ENCODE measurements around the gene ZNF107. TPM values are rescaled to one million over a fixed set of nuclear protein-coding genes. Genes with fewer than 3 reads are reported as not detected.

Gene ZNF107
- total and polyA plus RNA-seq, 2 donors (not counting 1 experiment from before 2014, with no cell fraction given): 1.6 to 1.7 TPM

DNA sequence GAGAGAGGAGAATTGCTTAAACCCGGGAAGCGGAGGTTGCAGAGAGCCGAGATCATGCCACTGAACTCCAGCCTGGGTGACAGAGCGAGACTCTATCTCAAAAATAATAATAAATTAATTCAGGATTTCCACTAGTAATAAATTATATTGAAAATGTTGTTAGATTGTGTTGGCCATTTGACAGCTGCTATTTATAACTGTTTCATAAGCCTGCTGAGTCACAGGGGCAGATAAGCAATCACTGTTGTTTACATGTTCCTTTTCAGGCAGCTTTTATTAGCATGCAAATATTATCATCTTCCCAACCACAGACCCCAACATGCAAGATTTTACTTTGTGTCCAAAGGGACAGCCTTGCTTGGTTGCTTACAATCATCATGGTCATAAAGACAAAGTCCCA is 78.7 kb downstream of the ZNF107 start:
- Histone ChIP-seq H3K4me1 (ENCODE audit: control insufficient read depth, extremely low read depth, insufficient read depth, low read length) (no peaks in the 10 kb centered on the region), H3K27ac (ENCODE audit: insufficient read depth, low read length) (no peak overlapping the region), H3K79me2 (ENCODE audit: control insufficient read depth, insufficient read depth, low read length) (no peaks in the 10 kb centered on the region), H4K20me1 (ENCODE audit: control insufficient read depth, extremely low read depth, insufficient read depth, low read length) (no peaks in the 10 kb centered on the region), H2AFZ (ENCODE audit: low read length) (no peak overlapping the region), H3K4me2 (ENCODE audit: extremely low read depth, insufficient read depth, low read length) (no peak overlapping the region), H3K9ac (ENCODE audit: insufficient read depth, low read length) (no peak overlapping the region), H3K9me3 (ENCODE audit: control insufficient read depth, insufficient read depth, low read depth, low read length) (no peaks in the 10 kb centered on the region), H3K4me3 (replicated peaks in 1 of 4; ENCODE audit: control extremely low read depth in 1 of 4, insufficient read depth in 1 of 4, low read depth in 3 of 4, low read length in 4 of 4) (no peak overlapping the region), H3K27me3 (ENCODE audit: control insufficient read depth, insufficient read depth, low read length) (no peaks in the 10 kb centered on the region), H3K36me3 (ENCODE audit: control insufficient read depth, insufficient read depth, low read length) (no peaks in the 10 kb centered on the region)
- DNase-seq (ENCODE audit: low read depth in 2 of 2): no peak
- TF ChIP-seq, protein P1, sequence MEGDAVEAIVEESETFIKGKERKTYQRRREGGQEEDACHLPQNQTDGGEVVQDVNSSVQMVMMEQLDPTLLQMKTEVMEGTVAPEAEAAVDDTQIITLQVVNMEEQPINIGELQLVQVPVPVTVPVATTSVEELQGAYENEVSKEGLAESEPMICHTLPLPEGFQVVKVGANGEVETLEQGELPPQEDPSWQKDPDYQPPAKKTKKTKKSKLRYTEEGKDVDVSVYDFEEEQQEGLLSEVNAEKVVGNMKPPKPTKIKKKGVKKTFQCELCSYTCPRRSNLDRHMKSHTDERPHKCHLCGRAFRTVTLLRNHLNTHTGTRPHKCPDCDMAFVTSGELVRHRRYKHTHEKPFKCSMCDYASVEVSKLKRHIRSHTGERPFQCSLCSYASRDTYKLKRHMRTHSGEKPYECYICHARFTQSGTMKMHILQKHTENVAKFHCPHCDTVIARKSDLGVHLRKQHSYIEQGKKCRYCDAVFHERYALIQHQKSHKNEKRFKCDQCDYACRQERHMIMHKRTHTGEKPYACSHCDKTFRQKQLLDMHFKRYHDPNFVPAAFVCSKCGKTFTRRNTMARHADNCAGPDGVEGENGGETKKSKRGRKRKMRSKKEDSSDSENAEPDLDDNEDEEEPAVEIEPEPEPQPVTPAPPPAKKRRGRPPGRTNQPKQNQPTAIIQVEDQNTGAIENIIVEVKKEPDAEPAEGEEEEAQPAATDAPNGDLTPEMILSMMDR (conservative IDR thresholded peaks at IDR 0.05 in 1 of 2, IDR thresholded peaks at IDR 0.05 in 1 of 2; ENCODE audit: low read depth in 1 of 2, low read length in 2 of 2): no peak

DNA sequence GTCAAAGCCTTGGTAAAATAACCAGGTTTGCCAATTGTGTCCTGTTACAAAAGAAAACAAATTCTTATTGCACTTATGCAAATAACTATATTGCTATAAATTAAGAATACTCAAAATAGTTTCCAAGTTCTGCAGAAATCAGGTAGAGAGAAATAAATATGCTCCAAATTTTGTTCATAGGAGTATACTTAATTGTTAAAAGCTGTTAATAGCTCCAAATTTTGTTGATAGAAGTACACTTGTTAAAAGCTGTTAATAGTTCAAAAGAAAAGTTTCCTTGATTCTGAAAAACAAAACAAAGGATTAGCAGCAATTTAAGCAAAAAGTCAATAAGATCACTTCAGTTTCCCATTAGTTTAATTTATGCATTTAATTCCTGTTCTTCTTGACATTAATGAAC is 81.9 kb downstream of the ZNF107 start:
- Histone ChIP-seq H3K79me2 (ENCODE audit: control insufficient read depth, insufficient read depth, low read length) (no peaks in the 10 kb centered on the region), H3K4me3 (replicated peaks in 1 of 4; ENCODE audit: control extremely low read depth in 1 of 4, insufficient read depth in 1 of 4, low read depth in 3 of 4, low read length in 4 of 4) (no peak overlapping the region), H3K9me3 (ENCODE audit: control insufficient read depth, insufficient read depth, low read depth, low read length) (no peaks in the 10 kb centered on the region), H3K27ac (ENCODE audit: insufficient read depth, low read length) (no peak overlapping the region), H3K4me2 (ENCODE audit: extremely low read depth, insufficient read depth, low read length) (no peak overlapping the region), H4K20me1 (ENCODE audit: control insufficient read depth, extremely low read depth, insufficient read depth, low read length) (no peaks in the 10 kb centered on the region), H3K4me1 (ENCODE audit: control insufficient read depth, extremely low read depth, insufficient read depth, low read length) (no peaks in the 10 kb centered on the region), H3K27me3 (ENCODE audit: control insufficient read depth, insufficient read depth, low read length) (no peaks in the 10 kb centered on the region), H3K36me3 (ENCODE audit: control insufficient read depth, insufficient read depth, low read length) (no peaks in the 10 kb centered on the region), H3K9ac (ENCODE audit: insufficient read depth, low read length) (no peak overlapping the region), H2AFZ (ENCODE audit: low read length) (no peak overlapping the region)
- TF ChIP-seq EZH2 (IDR thresholded peaks at IDR 0.05; ENCODE audit: low read length, missing control alignments): no peak
- TF ChIP-seq, protein P1 (conservative IDR thresholded peaks at IDR 0.05 in 1 of 2, IDR thresholded peaks at IDR 0.05 in 1 of 2; ENCODE audit: low read depth in 1 of 2, low read length in 2 of 2): no peak
- peak in 1 of 2 donors; percentile 1 for DNase-seq (ENCODE audit: low read depth in 2 of 2)

DNA sequence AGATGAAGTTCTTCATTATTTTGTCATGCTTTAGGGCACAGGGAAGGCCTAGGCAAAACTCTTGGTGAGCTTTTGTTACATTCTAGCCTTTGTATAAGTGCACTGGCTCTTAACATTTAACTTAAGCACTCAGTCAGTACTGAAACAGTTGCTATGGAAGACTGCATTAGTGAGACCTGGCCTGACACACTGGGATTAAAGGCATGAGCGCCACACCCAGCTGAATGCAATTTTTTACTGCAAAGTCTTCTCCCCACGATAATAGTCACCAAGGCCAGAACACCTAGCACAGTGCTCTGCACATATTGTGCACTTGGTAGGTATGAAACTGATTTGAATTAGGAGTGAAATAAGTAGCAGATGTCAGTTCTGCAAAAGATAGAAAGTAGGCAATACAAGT is 87.1 kb downstream of the ZNF107 start:
- no peaks in the 10 kb centered on the region for H3K36me3 ChIP-seq (ENCODE audit: control insufficient read depth, insufficient read depth, low read length)
- TF ChIP-seq, protein P1 (conservative IDR thresholded peaks at IDR 0.05 in 1 of 2, IDR thresholded peaks at IDR 0.05 in 1 of 2; ENCODE audit: low read depth in 1 of 2, low read length in 2 of 2): no peak
- no peak for TF ChIP-seq EZH2 (IDR thresholded peaks at IDR 0.05; ENCODE audit: low read length, missing control alignments)
- no peak overlapping the region for H3K9ac ChIP-seq (ENCODE audit: insufficient read depth, low read length)

More for the DNA sequence above, 87.1 kb downstream of the ZNF107 start:
- no peak overlapping the region for H3K27ac ChIP-seq (ENCODE audit: insufficient read depth, low read length)
- H3K4me2 ChIP-seq (ENCODE audit: extremely low read depth, insufficient read depth, low read length): no peak overlapping the region
- H3K9me3 ChIP-seq (ENCODE audit: control insufficient read depth, insufficient read depth, low read depth, low read length): no peaks in the 10 kb centered on the region
- no peaks in the 10 kb centered on the region for H3K4me1 ChIP-seq (ENCODE audit: control insufficient read depth, extremely low read depth, insufficient read depth, low read length)
- no peaks in the 10 kb centered on the region for H4K20me1 ChIP-seq (ENCODE audit: control insufficient read depth, extremely low read depth, insufficient read depth, low read length)
- H3K27me3 ChIP-seq (ENCODE audit: control insufficient read depth, insufficient read depth, low read length): no peaks in the 10 kb centered on the region
- no peak overlapping the region for H2AFZ ChIP-seq (ENCODE audit: low read length)
- H3K79me2 ChIP-seq (ENCODE audit: control insufficient read depth, insufficient read depth, low read length): no peaks in the 10 kb centered on the region
- no peak for DNase-seq (ENCODE audit: low read depth in 2 of 2)
- H3K4me3 ChIP-seq (replicated peaks in 1 of 4; ENCODE audit: control extremely low read depth in 1 of 4, insufficient read depth in 1 of 4, low read depth in 3 of 4, low read length in 4 of 4): no peak overlapping the region
